HepG2 (cell line): ENCODE data around the gene MYLK3. TPM values are rescaled to one million over a fixed set of nuclear protein-coding genes. Genes with fewer than 3 reads are reported as not detected.

ENCODE experiments used
- polyA plus RNA-seq, 8 experiments: library from polyadenylated mRNA; depleted of rRNA in 3 of 8; stranded (reverse) in 7 of 8; unstranded in 1 of 8; fragments of >200 nt; fragmentation: Illumina TruSeq in 4 of 8; extraction: Trizol in 4 of 8; gene quantifications; 2 replicates each; pipeline versions ENCODE4 v1.2.1 to v1.2.3, GENCODE V29; 2011 to 2016; ENCODE audit warnings: low read depth in 4 of 8, missing spikeins in 1 of 8, mixed read lengths in 1 of 8; ENCODE audit not compliant: insufficient read depth in 1 of 8
- total RNA-seq, 5 experiments: library from RNA; depleted of rRNA; stranded (reverse); fragments of >200 nt; fragmentation: Illumina TruSeq; extraction: Trizol; gene quantifications; 2 replicates each; pipeline ENCODE4 v1.2.3, GENCODE V29; 2016; ENCODE audit warnings: low read depth in 1 of 5

The MYLK3 gene
- total and polyA plus RNA-seq, 2 of the 13 experiments (the other 11 are each of a cell fraction or from before 2014, with no cell fraction given): 0.04 to 0.18 TPM

Other genes with a start within 250 kb of the MYLK3 start
- 33.0 and 48.9 TPM in 2 replicates for gene SHCBP1, start 127.0 kb downstream of the MYLK3 start, total RNA-seq (2016; rRNA removed; fragmentation: Illumina TruSeq; extraction: Trizol)
- gene SHCBP1, start 127.0 kb downstream of the MYLK3 start, polyA plus RNA-seq (2011; rRNA removed): 8.2 and 15.7 TPM in 2 replicates
- 136 and 197 TPM in 2 replicates for gene VPS35, start 59.2 kb downstream of the MYLK3 start, total RNA-seq (2016; rRNA removed; fragmentation: Illumina TruSeq; extraction: Trizol)
- 26.9 and 30.7 TPM in 2 replicates for gene VPS35, start 59.2 kb downstream of the MYLK3 start, polyA plus RNA-seq (2011; rRNA removed)
- gene ORC6, start 58.7 kb downstream of the MYLK3 start, total RNA-seq (2016; rRNA removed; fragmentation: Illumina TruSeq; extraction: Trizol): 57.3 and 69.8 TPM in 2 replicates
- gene ORC6, start 58.7 kb downstream of the MYLK3 start, polyA plus RNA-seq (2011; rRNA removed): 22.9 and 34.2 TPM in 2 replicates
- 19.5 and 27.6 TPM in 2 replicates for gene C16orf87, start 82.8 kb upstream of the MYLK3 start, total RNA-seq (2016; rRNA removed; fragmentation: Illumina TruSeq; extraction: Trizol)
- gene C16orf87, start 82.8 kb upstream of the MYLK3 start, polyA plus RNA-seq (2011; rRNA removed): 5.7 and 8.6 TPM in 2 replicates
- gene GPT2, start 136.0 kb upstream of the MYLK3 start, total RNA-seq (2016; rRNA removed; fragmentation: Illumina TruSeq; extraction: Trizol): 130 and 138 TPM in 2 replicates
- 267 and 269 TPM in 2 replicates for gene GPT2, start 136.0 kb upstream of the MYLK3 start, polyA plus RNA-seq (2011; rRNA removed)
- gene DNAJA2, start 225.3 kb upstream of the MYLK3 start, total RNA-seq (2016; rRNA removed; fragmentation: Illumina TruSeq; extraction: Trizol): 176 and 181 TPM in 2 replicates
- gene DNAJA2, start 225.3 kb upstream of the MYLK3 start, polyA plus RNA-seq (2011; rRNA removed): 22.0 and 25.4 TPM in 2 replicates